Mesothelial cell of epicardium (in vitro differentiated cells): Measurements from ENCODE around the gene CNTNAP5. TPM values are rescaled to one million over a fixed set of nuclear protein-coding genes. Genes with fewer than 3 reads are reported as not detected.
A peak's percentile ranks its signal among the peaks of the same experiment; 100 is the strongest.

Experiments
- DNase-seq, 2 experiments: peaks; one replicate each; pipeline ENCODE4 v3.0.0; 2021; ENCODE audit warnings: low spot score in 2 of 2; ENCODE audit not compliant: unreplicated experiment in 2 of 2
- H3K27ac Mint-ChIP-seq: 2 replicates; pipeline ENCODE4 v1.8.0; 2021; ENCODE audit warnings: mixed read lengths
- H3K27me3 Mint-ChIP-seq: 2 replicates; pipeline ENCODE4 v1.8.0; 2021; ENCODE audit warnings: low read depth, mixed read lengths
- H3K36me3 Mint-ChIP-seq: 2 replicates; pipeline ENCODE4 v1.8.0; 2021; ENCODE audit warnings: mixed read lengths
- H3K4me1 Mint-ChIP-seq: 2 replicates; pipeline ENCODE4 v1.8.0; 2021; ENCODE audit warnings: mixed read lengths
- H3K4me3 Mint-ChIP-seq: 2 replicates; pipeline ENCODE4 v1.8.0; 2021; ENCODE audit warnings: mild to moderate bottlenecking, moderate library complexity, mixed read lengths
- H3K9me3 Mint-ChIP-seq: 2 replicates; pipeline ENCODE4 v1.8.0; 2021; ENCODE audit warnings: mixed read lengths
- CTCF ChIP-seq: fragments of 200-600 bp; sonication (generic); IDR thresholded peaks from one replicate; pipeline ENCODE4 v1.5.0; 2021; ENCODE audit warnings: antibody characterized with exemption; ENCODE audit not compliant: unreplicated experiment
- total RNA-seq: library from RNA; stranded (reverse); gene quantifications from 3 replicates; pipeline ENCODE4 v1.2.1, GENCODE V29; 2021

CNTNAP5 gene
- total RNA-seq, 1 donor from 2014 or later, result 0.22 TPM

GRCh38 chr2:124836416-124836815 lies 811.3 kb downstream of the CNTNAP5 start:
- H3K27ac Mint-ChIP-seq, result peak overlapping the region; percentile 89

GRCh38 chr2:124837496-124837895 lies 812.4 kb downstream of the CNTNAP5 start:
- TF ChIP-seq CTCF, result no peak
- peak overlapping the region; percentile 89 for H3K27ac Mint-ChIP-seq
- peaks cover 30% of the 10 kb centered on the region for H3K4me1 Mint-ChIP-seq
- H3K27me3 Mint-ChIP-seq, result no peaks in the 10 kb centered on the region
- H3K36me3 Mint-ChIP-seq, result no peaks in the 10 kb centered on the region
- no peak for DNase-seq
- H3K4me3 Mint-ChIP-seq, result no peak overlapping the region
- H3K9me3 Mint-ChIP-seq, result peaks cover 4% of the 10 kb centered on the region

More at GRCh38 chr2:124836416-124836815, 811.3 kb downstream of the CNTNAP5 start:
- Mint-ChIP-seq H3K9me3 (peaks cover 4% of the 10 kb centered on the region), H3K4me3 (no peak overlapping the region), H3K27me3 (no peaks in the 10 kb centered on the region), H3K4me1 (peaks cover 30% of the 10 kb centered on the region), H3K36me3 (no peaks in the 10 kb centered on the region)
- no peak for TF ChIP-seq CTCF
- DNase-seq, result no peak

- no peak overlapping the region for H3K4me3 Mint-ChIP-seq
- no peak for DNase-seq
- H3K27ac Mint-ChIP-seq, result peak overlapping the region; percentile 27
- peaks cover 9% of the 10 kb centered on the region for H3K9me3 Mint-ChIP-seq
- no peaks in the 10 kb centered on the region for H3K36me3 Mint-ChIP-seq
- peaks cover 30% of the 10 kb centered on the region for H3K4me1 Mint-ChIP-seq
- TF ChIP-seq CTCF, result no peak
- no peaks in the 10 kb centered on the region for H3K27me3 Mint-ChIP-seq
Observed at GRCh38 chr2:124838406-124838805, 813.3 kb downstream of the CNTNAP5 start.

- Mint-ChIP-seq H3K27ac (no peak overlapping the region), H3K4me3 (no peak overlapping the region), H3K36me3 (no peaks in the 10 kb centered on the region), H3K9me3 (no peaks in the 10 kb centered on the region), H3K4me1 (peaks cover 2% of the 10 kb centered on the region), H3K27me3 (peaks cover 3% of the 10 kb centered on the region)
- DNase-seq, result no peak
- TF ChIP-seq CTCF, result no peak
Observed at GRCh38 chr2:124867247-124867646, 842.2 kb downstream of the CNTNAP5 start.

GRCh38 chr2:124874219-124874618 lies 849.1 kb downstream of the CNTNAP5 start:
- no peak for TF ChIP-seq CTCF
- Mint-ChIP-seq H3K4me3 (no peak overlapping the region), H3K9me3 (no peaks in the 10 kb centered on the region), H3K36me3 (no peaks in the 10 kb centered on the region), H3K27me3 (no peaks in the 10 kb centered on the region), H3K27ac (peak overlapping the region; percentile 39), H3K4me1 (peaks cover 45% of the 10 kb centered on the region)
- DNase-seq, result no peak

GRCh38 chr2:124874676-124875075 lies 849.6 kb downstream of the CNTNAP5 start:
- TF ChIP-seq CTCF, result no peak
- Mint-ChIP-seq H3K27ac (peak overlapping the region; percentile 15), H3K4me3 (no peak overlapping the region), H3K9me3 (no peaks in the 10 kb centered on the region), H3K27me3 (no peaks in the 10 kb centered on the region), H3K36me3 (no peaks in the 10 kb centered on the region), H3K4me1 (peaks cover 45% of the 10 kb centered on the region)
- DNase-seq, result no peak
